ENCODE measurements around the gene EFNA4.

The EFNA4 gene

DNA sequence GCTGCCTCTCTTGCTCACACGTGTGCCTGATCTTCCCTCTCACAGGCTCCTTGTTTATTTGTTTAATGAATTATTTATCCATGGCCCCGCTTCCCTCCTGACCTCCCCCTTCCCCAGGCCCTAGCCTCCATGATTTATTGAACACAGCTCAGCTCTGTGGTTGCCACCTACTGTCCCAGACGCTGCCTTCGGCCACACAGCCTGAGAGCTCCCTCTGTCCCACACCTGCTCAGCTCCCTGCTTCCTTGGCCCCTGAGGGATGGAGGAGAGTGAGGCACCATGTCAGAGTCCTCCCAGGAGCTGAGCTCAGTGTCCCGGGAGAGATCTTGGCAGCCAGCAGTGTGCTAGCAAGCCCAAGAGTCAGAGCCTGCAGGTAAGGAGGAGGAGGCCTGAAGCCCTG, 12.0 kb downstream of the EFNA4 start:
- no peak for DNase-seq

- DNase-seq = no peak
Measured at GRCh38 chr1:155076371-155076770, 12.8 kb downstream of the EFNA4 start.

DNA sequence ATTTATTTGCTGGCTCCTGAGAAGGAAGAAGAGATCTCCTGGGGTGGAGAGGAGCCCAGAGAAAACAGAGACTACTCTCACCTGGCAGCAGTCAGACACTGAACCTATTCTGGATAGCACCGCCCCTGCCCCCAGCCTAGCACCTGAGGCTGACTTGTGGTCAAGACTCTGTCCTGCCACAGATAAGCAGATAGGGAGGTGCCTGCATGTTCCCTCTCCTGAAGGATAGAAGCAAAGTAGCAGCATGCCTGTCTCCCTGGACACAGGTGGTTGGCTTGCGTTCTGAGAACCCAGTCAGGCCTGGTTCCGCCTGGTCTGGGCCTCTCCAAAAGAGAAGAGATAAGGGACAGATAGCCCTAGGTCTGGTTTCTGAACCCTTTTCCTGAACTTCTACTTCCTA, 13.8 kb downstream of the EFNA4 start:
- no peak for DNase-seq

- DNase-seq = peak; percentile 23
Measured at GRCh38 chr1:155077758-155078445, 14.4 kb downstream of the EFNA4 start.

DNA sequence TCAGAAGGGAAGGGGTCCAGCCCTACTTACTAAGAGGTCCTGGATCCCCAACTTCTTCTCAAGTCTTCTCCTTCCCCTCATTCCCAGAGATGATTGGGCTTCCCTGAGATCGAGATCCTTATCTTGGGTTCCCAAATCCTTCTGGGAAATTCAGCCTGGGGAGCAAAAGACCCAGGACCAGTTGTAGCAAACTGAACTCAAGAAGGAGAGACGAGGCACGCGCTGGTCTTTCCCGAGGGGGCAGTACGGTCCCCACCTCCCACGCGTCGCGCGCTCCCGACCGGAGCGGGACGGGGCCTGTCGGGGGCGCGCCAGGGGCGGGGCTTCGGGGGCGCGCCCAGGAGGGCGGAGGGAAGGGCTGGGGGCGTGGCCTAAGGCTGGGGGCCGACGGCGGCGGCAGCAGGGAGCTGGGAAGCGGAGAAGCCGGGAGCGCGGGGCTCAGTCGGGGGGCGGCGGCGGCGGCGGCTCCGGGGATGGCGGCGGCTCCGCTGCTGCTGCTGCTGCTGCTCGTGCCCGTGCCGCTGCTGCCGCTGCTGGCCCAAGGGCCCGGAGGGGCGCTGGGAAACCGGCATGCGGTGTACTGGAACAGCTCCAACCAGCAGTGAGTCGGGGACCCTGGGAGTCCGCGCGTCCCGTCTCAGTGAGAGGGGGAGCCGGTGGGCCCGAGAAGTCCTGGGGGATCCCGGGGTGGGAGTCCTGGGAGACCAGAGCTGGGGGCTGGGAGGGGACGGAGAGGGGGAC, 15.1 kb downstream of the EFNA4 start, which contains the start of gene EFNA3:
TSS of gene EFNA3 (plus strand) at position 369 of the 741 bp plus-strand sequence. CDS start at position 474, 105 bp downstream.
- DNase-seq = peak; percentile 54

DNA sequence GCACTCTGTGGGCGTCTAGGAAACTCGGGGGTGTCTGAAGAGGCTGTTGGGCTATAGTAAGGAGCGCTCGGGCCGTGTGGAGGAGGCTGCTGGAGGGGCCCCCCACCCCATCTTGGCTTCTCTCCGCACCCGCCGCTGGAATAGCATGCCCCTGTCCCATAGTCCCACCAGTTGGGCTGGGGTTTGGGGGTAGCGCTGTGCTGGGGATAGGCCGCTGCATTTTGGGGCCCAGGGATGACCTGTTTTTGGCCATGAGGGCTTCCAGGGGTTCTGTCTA, 15.6 kb downstream of the EFNA4 start:
- DNase-seq = no peak

GRCh38 chr1:155079487-155080311, 16.2 kb downstream of the EFNA4 start:
- no peak for DNase-seq

GRCh38 chr1:155080312-155081228, 17.0 kb downstream of the EFNA4 start:
- DNase-seq = no peak

DNA sequence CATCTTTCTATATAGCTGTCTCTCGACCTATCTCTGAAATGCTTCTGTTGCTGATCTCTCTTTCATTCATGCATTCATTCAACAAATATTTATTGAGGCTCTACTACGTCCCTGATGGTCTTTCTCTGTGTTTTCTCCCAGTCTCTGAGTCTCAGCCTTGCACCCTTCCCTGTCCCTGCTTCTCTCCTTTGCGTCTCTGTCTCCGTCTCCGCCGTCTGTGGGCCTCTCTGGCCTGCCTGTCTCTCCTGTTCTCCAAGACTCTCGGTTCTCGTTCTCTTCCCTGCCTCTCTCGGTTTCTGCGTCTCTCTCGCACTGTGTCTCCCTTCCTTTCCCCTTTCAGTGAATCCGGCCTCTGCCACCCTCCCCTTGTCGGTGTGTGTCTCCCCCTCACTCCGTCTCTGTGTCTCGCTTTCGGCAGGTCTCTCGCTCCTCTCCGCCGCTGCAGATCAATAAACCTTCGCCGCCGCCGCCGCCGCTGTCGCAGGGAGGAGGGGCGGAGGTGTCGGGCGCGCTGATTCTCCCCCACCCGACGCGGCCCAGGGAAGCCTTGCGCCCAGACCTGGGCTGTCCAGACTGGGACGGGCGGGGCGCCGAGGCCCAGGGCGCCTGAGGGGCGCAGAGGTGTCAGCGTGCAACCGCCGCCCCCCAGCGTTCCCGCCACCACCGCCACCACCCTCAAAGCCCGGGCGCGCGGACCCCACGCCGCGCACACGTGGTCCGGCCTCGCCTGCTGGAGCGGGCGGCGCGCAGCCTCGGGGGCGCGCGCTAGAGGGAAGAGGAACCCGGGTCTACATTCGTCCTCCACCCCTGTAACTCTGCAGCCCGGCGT, 18.1 kb downstream of the EFNA4 start:
- DNase-seq = no peak

DNA sequence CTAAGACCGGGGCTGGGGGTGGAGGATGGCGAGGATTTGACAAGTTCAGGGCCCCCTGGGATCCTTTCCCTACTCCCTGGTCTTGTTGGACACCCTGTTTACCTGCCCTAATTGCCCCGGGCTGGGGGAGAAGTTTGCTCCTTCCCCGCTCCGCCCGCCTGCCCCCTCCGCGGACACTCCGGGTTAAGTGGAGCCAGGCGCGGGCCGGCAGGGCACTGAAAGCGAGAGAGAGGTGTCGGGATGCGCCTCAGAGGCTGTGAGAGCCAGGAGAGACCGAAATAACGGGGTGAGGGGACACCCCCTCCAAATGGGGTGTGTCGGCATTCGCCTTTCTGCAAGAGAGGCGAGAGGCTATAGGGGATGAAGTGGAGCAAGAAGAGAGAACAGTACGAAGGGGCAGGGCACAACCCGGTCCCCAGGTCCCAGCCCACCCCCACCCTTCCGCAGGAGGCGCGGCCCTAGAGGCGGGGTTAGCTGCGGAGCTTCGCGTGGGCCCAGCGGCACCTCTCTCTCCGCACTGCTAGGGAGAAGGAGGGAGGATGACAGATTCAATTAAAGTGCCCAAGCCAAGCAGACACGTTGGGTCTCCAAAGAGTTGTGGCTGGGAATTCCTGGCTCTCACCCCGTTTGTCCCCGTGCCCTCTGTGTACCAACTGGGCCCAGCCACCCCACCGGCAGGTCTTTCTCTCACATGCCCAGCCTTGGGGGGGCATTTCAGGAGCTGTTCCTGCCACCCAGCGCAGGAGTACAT, 18.9 kb downstream of the EFNA4 start:
- DNase-seq = no peak

GRCh38 chr1:155083052-155083541, 19.6 kb downstream of the EFNA4 start:
- no peak for DNase-seq

DNA sequence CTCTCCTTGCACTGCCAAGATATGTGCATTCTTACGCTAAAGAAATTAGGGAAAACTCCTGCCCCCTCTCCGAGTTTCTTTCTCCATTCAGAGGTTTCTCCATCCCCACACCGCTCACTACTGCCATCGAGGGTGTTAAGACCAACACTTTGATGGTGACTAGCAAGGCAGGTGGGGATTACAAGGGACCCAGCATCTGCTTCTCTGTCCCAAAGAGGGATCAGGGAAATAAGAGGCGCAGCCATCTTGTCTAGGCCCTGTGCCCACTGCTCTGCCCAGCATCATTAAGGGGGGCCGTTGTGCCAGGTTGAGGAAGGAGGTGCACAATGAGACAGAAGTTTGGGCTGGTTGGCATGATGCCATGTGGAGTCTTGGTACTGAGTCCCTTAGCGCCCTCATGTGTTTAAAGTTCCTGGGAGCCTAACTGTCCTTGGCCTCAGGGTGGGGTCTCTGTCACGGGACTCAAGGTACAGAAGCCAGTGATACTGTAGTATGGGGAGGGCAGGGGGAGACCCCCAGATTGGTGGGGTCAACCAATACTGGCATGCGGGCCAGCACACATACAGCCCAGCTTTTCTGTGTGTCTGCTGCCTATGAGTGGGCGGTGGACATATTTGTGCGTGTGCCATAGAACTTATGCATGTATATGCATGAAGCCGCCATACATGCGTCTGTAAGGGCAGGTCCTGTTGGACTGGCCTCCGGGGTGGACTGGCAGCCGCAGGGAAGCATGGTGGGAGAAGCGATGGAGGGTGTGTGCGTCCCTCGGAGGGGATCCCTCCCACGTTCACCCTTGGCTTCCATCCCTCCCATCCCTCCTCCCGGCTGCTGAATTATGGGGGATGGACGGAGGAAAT, 20.6 kb downstream of the EFNA4 start:
- peak; percentile 38 for DNase-seq

- DNase-seq = peak; percentile 95
Measured at GRCh38 chr1:155084722-155085503, 21.4 kb downstream of the EFNA4 start.

GRCh38 chr1:155085504-155086127, 22.1 kb downstream of the EFNA4 start:
- DNase-seq = peak; percentile 60

GRCh38 chr1:155086128-155086741, 22.7 kb downstream of the EFNA4 start:
- peak; percentile 44 for DNase-seq

DNA sequence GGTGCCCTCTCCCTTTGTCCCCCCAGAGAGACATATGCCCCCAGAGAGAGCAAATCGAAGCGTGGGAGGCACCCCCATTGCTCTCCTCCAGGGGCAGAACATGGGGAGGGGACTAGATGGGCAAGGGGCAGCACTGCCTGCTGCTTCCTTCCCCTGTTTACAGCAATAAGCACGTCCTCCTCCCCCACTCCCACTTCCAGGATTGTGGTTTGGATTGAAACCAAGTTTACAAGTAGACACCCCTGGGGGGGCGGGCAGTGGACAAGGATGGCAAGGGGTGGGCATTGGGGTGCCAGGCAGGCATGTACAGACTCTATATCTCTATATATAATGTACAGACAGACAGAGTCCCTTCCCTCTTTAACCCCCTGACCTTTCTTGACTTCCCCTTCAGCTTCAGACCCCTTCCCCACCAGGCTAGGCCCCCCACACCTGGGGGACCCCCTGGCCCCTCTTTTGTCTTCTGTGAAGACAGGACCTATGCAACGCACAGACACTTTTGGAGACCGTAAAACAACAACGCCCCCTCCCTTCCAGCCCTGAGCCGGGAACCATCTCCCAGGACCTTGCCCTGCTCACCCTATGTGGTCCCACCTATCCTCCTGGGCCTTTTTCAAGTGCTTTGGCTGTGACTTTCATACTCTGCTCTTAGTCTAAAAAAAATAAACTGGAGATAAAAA, 23.5 kb downstream of the EFNA4 start:
- no peak for DNase-seq

Measured in fibroblast of skin of back (primary cell).